PC-9 (cell line): ENCODE measurements around the gene AHRR.

ENCODE experiments used
- EZH2 ChIP-seq: fragments of 200-600 bp; sonication (generic); IDR thresholded peaks from 2 replicates; pipeline ENCODE4 v1.8.0; 2017; ENCODE audit warnings: antibody characterized with exemption, low read depth
- TF ChIP-seq, protein P1 (sequence below): fragments of 200-600 bp; sonication (generic); conservative IDR thresholded peaks from 2 replicates; pipeline ENCODE4 v1.6.1; 2017; ENCODE audit warnings: mixed run types, antibody characterized with exemption, mild to moderate bottlenecking, moderate library complexity

GRCh38 chr5:472656-473550, 151.4 kb downstream of the AHRR start:
- TF ChIP-seq EZH2: no peak
- TF ChIP-seq, protein P1, sequence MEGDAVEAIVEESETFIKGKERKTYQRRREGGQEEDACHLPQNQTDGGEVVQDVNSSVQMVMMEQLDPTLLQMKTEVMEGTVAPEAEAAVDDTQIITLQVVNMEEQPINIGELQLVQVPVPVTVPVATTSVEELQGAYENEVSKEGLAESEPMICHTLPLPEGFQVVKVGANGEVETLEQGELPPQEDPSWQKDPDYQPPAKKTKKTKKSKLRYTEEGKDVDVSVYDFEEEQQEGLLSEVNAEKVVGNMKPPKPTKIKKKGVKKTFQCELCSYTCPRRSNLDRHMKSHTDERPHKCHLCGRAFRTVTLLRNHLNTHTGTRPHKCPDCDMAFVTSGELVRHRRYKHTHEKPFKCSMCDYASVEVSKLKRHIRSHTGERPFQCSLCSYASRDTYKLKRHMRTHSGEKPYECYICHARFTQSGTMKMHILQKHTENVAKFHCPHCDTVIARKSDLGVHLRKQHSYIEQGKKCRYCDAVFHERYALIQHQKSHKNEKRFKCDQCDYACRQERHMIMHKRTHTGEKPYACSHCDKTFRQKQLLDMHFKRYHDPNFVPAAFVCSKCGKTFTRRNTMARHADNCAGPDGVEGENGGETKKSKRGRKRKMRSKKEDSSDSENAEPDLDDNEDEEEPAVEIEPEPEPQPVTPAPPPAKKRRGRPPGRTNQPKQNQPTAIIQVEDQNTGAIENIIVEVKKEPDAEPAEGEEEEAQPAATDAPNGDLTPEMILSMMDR: no peak
